ENCODE data around the gene ALG1L2.
"Not testable (repeated sequence)": the region's sequence is repeated elsewhere in the genome, so short reads cannot be mapped to it uniquely, and the experiment has no call there.

The ALG1L2 gene, protein sequence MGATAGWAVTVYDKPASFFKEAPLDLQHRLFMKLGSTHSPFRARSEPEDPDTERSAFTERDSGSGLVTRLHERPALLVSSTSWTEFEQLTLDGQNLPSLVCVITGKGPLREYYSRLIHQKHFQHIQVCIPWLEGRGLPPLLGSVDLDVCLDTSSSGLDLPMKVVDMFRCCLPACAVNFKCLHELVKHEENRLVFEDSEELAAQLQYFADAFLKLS

DNA sequence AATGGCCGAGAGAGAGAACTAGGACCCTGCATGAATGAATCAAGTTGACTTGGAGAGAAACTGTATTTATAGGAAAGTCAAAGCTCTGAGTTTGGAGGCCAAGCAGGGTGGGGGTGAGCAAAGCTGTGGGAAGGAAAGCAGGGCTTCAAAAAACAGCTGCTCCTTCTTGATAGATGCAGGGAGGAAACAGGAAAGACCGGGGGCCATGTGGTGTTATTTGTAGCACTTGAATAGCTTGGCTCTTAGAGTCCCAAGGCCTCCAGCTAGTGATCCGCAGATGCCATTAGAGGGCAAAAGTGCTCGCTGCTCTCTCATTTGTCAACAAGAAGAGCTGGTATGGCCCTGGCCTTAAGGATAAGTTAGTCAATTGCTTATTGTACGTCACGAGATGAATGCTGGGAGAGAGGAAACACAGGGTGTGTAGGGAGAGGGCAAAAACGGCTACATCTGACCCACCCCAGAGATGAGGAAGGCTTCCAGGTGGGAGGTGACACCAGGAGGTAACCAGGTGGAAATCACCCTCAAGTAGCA, at the start of gene ALG1L2:
Gene ALG1L2 (plus strand): TSS at position 481 of the 531 bp plus-strand sequence. CDS start 186 bp downstream, outside the sequence.
- DNase-seq: no peak

GRCh38 chr3:130037126-130037815, 44.4 kb upstream of the ALG1L2 start:
- DNase-seq: not testable (repeated sequence)

DNA sequence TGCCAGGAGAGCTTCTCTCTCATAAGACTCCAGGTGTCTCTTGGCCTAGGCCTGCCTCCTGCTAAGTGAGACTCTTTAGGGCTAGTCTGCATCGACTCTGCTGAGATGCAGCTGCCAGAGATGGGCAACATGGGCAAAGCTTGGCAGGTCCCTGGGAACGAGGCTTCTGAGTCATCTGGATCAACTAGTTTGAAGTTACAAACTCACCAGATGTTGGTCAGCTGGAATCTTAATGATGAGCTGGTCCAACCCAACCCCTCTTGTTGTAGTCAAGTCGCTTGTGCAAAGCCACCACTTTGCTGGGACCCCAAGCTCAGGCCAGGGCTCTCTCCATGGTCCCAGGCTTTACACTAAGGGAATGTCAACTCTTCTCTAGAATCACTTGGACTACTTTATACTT, 38.9 kb upstream of the ALG1L2 start:
- DNase-seq: not testable (repeated sequence)

DNA sequence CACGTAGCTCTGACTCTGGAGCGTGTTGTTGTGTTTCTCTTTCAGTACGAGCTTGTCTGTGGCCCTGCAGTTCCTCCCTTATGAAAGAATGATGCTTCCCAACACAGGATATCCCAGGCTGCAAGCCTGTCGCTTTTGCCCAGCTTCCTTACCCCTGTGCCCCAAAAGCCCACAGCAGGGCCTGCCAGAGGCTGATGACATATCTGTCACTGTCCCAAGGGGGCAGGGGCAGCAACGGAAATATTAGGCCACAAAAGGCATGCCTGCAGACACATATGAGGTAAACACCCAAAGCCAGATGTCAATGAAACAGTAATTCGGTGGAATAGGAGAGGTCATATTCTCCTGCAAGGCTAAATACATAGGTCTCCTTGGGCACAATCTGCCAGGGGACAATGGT, 38.0 kb upstream of the ALG1L2 start:
- DNase-seq: not testable (repeated sequence)

DNA sequence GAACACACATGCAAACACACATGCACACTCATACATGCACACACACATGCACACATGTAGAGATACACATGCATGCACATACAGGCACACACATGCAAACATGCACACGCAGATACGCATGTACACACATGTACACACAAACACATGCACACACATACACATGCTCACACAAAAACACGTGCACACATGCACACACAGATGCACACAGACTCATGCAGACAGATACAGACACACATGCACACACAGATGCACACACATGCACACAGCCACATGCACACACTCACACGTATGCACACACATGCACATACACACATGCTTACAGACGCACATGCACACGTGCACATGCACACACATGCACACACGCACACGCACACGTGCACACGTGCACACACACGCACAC, 37.3 kb upstream of the ALG1L2 start:
- no peak for DNase-seq

DNA sequence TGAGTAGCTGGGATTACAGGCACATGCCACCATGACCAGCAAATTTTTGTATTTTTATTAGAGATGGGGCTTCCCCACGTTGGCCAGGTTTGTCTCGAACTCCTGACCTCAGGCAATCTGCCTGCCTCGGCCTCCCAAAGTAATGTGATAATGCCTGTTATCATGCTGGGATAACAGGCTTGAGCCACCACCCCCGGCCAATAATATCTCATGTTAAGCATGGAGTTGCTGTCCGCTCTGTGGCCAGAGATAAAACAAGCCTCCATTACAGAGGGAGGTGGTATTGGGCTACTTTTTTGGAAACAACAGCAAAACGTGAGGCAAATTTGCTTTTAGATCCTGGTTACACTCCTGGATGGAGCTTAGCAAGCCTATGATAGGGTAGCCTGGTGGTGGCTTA, 32.9 kb upstream of the ALG1L2 start:
- no peak for DNase-seq

- not testable (repeated sequence) for DNase-seq
Observed at GRCh38 chr3:130052366-130052765, 29.3 kb upstream of the ALG1L2 start.

DNA sequence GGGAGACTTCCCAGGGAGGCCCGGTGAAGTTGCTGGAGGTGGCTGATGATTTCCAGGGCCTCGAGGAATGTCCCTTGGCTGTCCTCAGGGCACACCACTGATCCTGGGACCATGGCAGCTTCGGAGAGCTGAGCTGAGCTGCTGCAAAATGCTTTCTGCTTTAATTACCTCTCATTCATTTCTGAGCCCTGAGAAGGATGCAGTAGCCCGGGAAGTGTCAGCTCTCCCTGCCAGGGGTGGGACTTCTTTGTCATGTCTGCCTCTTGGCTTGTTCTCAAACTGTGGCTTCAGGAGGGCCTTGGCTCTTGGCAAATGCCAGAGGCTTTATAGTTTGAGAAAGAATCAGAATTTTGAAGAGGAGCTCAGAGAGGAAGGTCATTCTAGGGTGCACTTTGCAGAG, 28.7 kb upstream of the ALG1L2 start:
- DNase-seq: not testable (repeated sequence)

GRCh38 chr3:130057536-130058266, 23.9 kb upstream of the ALG1L2 start:
- not testable (repeated sequence) for DNase-seq

DNA sequence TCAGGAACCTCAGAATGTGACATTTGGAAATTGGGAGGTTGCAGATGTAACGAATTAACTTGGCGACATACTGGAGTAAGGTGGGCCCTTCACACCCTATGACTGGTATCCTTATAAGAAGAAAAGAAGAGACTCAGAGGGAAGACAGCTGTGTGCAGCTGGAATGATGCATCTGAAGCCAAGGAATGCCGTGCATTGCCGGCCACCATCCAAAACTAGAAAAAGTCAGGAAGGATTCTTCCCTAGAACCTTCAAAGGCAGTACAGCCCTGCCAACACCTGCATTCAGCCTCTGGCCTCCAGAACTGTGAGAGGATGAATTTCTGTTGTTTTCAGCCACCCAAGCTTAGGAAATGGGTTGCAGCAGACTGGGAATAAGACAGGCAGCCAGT, 23.4 kb upstream of the ALG1L2 start:
- not testable (repeated sequence) for DNase-seq

GRCh38 chr3:130058716-130059115, 22.9 kb upstream of the ALG1L2 start:
- DNase-seq: not testable (repeated sequence)

DNA sequence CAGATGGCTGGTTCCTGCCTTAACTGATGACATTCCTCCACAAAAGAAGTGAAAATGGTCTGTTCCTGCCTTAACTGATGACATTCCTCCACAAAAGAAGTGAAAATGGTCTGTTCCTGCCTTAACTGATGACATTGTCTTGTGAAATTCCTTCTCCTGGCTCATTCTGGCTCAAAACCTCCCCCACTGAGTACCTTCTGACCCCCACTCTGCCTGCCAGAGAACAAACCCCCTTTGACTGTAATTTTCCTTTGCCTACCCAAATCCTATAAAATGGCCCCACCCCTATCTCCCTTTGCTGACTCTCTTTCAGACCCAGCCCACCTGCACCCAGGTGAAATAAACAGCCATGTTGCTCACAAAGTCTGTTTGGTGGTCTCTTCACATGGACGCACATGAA, 22.5 kb upstream of the ALG1L2 start:
- not testable (repeated sequence) for DNase-seq

- DNase-seq: no peak
Observed at GRCh38 chr3:130073582-130073981, 8.0 kb upstream of the ALG1L2 start.

DNA sequence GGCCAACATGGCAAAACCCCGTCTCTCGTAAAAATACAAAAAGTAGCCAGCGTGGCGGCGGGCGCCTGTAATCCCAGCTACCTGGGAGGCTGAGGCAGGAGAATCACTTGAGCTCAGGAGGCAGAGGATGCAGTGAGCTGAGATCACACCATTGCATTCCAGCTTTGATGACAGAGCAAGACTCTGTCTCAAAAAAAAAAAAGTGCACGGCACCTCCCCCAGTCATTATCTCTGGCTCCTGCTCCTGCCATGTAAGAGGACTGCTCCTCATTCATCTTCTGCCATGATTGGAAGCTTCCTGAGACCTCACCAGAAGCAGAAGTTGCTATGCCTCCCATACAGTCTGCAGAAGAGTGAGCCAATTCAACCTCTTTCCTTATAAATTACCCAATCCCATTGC, 4.0 kb upstream of the ALG1L2 start:
- no peak for DNase-seq

- not testable (repeated sequence) for DNase-seq
Observed at GRCh38 chr3:130083363-130084090, 1.9 kb downstream of the ALG1L2 start.

DNA sequence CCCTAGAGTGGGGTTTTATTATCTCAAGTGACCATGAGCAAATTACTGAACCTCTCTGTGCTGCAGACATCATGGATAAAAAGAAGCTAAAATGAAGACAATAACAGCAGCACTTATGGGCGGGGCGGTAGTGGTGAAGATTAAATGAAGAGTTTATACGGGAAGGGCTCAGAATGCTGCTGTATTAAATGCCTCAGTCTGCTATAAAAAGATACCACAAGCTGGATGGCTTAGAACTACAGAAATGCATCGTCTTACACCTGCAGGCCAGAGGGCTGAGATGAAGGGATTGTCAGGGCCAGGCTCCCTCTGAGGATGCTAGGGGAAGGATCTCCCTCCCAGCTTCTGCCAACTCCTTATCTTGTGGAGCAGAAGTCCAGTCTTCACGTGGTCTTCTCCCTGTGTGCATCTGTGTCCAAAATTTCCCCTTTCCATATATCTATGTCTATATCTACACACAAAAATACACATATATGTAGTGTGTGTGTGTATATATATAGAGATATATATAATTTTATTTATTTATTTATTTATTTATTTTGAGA, 2.9 kb downstream of the ALG1L2 start:
- DNase-seq: no peak

DNA sequence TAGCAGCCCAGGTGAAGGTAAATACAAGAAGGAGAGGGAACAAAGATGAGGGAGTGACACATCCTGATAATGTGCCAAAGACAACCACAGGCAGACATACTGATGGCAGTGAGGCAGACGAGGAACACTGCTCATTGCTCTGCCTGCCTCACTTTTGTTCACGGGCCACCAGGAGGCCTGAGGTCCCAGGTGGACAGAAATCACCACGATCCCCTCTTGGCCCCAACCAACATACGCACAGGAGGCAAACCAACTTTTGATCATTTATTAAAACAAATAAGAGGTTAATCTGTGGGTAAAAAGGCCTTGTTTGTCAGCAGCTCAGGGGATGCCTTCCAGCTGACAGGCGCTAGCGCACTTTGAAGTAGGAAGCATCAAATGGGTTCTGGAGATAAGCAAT, 4.2 kb downstream of the ALG1L2 start:
- DNase-seq: no peak

GRCh38 chr3:130086628-130087027, 5.0 kb downstream of the ALG1L2 start:
- DNase-seq: not testable (repeated sequence)

DNA sequence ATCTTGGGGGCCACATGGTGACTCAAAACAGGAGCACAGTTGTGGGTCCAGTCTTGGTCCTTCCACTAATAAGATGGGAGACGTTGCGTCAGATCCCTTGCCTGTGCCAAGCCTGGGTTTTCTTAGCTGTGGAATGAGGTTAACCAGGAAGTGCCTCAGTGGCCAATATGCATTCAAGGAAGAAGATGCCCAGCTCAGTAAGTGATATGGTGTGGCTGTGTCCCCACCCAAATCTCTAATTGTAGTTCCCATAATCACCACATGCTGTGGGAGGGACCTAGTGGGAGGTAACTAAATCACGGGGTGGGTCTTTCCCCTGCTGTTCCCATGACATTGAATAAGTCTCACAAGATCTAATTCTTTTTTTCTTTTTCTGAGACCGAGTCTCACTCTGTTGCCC, 6.4 kb downstream of the ALG1L2 start:
- no peak for DNase-seq

DNA sequence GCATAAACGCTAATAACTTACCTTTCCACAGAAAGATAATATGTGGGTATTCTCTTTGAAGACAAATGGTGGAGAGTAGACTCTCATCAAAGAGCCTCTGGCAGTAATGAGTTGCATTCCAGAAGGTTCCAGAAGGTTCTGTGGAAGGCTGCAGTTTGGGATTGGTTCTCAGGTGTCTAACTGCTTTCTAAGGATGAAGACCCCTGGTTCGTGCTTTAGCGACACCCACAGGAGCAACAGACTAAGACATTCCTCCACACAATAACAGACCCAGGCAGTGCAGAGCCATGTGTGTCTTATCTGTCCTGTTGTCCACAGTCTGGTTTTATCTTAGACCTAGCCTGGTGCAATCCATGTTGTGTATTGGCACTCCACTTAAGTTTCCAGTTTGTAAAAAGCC, 9.1 kb downstream of the ALG1L2 start:
- DNase-seq: peak in 1 of 2 experiments; percentile 29

- no peak for DNase-seq
Observed at GRCh38 chr3:130091958-130092357, 10.3 kb downstream of the ALG1L2 start.

GRCh38 chr3:130093741-130094391, 12.2 kb downstream of the ALG1L2 start:
- no peak for DNase-seq

Data from NCI-H526 (cell line).